Epithelial cell of proximal tubule (primary cell): Measurements from ENCODE around the gene MOB3B. TPM values are rescaled to one million over a fixed set of nuclear protein-coding genes. Genes with fewer than 3 reads are reported as not detected.

Experiments used
- DNase-seq: peaks from one replicate; pipeline ENCODE4 v3.0.0-alpha.2; 2011; ENCODE audit warnings: low read depth
- H3K4me3 ChIP-seq: 2 replicates; pipeline ENCODE4 v1.5.1; 2011; ENCODE audit warnings: low read depth, mild to moderate bottlenecking, low read length
- total RNA-seq: library from RNA; depleted of rRNA; stranded (reverse); fragments of >200 nt; gene quantifications from 2 replicates; pipeline ENCODE4 v1.2.3, GENCODE V29; 2015
- TF ChIP-seq, protein P1 (sequence below): conservative IDR thresholded peaks from 2 replicates; pipeline ENCODE4 v1.5.1; 2012; ENCODE audit warnings: low read depth, mild to moderate bottlenecking, low read length

Gene MOB3B
- total RNA-seq, 1 donor from 2014 or later = 2.9 TPM

DNA sequence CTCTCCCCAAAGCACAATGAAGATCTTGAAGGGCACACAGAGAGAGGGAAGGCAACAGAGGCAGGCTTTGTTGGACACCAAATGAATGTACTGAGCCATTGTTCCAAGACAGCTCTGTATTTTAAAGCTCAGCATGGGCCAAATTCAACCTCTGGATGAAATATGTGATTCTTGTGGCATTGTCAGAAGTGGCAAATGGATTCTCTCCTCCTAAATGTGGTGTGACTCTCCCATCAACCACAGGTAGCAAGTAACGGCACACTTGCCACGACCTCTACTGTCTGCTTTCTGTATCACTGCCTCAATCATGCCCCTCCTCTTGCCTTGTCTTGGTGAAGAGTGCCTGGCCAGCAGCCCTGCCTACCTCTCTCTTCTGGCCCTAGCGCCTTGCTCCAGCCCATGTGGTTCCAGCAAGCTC lies 6.1 kb upstream of the MOB3B start:
- TF ChIP-seq, protein P1, sequence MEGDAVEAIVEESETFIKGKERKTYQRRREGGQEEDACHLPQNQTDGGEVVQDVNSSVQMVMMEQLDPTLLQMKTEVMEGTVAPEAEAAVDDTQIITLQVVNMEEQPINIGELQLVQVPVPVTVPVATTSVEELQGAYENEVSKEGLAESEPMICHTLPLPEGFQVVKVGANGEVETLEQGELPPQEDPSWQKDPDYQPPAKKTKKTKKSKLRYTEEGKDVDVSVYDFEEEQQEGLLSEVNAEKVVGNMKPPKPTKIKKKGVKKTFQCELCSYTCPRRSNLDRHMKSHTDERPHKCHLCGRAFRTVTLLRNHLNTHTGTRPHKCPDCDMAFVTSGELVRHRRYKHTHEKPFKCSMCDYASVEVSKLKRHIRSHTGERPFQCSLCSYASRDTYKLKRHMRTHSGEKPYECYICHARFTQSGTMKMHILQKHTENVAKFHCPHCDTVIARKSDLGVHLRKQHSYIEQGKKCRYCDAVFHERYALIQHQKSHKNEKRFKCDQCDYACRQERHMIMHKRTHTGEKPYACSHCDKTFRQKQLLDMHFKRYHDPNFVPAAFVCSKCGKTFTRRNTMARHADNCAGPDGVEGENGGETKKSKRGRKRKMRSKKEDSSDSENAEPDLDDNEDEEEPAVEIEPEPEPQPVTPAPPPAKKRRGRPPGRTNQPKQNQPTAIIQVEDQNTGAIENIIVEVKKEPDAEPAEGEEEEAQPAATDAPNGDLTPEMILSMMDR = peak; percentile 18
- DNase-seq = no peak
- no peak overlapping the region for H3K4me3 ChIP-seq

DNA sequence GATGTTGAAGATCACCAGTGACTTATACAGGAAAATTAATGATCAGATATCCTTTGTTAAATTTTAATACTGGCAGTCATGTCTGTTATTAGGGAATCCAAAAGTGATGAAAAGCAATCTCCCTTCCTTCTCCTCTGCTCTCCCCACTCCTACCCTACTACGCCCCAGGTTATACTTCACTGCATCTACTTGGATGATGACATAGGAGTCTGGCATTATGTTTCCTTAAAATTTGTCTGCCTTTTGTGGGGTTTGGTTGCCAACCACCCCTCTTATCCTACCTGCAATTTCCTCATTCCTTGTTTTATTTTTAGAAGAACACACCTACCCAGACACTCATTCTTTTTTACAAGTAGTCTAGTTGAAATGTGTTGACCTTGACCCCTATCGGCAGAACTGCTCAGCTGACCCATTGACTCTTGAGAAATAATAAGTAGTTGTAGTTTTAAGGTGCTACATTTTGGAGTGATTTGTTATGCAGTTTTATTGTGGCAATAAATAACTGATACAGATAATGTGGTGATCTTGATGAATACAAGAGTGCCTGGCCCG lies 5.1 kb upstream of the MOB3B start:
- no peak for DNase-seq
- H3K4me3 ChIP-seq = no peak overlapping the region
- TF ChIP-seq, protein P1 = no peak

DNA sequence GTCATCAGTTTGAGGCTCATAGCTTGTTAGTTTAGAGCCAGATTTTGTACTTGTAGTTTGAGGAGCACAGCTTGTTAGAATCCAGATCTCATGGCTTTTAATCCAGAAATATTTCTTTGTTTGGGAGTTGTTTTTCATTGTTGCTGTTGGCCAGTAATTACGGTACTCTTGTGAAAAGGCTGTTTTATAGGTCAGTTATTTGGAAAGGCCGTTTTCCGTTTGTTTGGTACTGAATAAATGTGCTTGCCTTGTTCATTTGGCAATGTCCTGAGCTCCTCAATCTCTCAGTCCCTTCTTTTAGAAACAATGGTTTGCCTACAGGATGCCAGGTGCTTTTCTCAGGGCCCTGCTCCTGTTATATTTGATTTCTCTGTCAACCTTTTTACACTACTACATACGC lies 4.5 kb upstream of the MOB3B start:
- TF ChIP-seq, protein P1 = no peak
- no peak overlapping the region for H3K4me3 ChIP-seq
- no peak for DNase-seq

DNA sequence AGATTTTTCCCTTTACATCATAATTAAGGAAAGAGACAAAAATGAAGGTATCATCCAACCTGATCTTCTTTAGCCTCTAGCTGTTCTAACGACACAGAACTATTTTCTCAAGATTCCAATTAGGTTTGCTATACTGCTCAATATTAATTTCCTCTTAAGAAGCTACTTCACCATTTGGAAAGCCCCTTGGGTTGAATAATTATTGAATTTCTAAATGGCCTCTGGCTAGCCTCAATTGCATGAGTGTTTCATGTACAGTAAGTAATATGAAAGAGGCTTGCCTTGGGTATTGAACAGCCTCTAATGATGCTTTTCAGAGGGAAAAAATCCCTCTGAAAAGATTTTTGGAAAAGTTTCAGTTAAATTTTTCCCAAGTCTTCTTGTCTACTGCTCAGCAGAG lies 3.7 kb upstream of the MOB3B start:
- TF ChIP-seq, protein P1 = no peak
- H3K4me3 ChIP-seq = no peak overlapping the region
- DNase-seq = no peak

DNA sequence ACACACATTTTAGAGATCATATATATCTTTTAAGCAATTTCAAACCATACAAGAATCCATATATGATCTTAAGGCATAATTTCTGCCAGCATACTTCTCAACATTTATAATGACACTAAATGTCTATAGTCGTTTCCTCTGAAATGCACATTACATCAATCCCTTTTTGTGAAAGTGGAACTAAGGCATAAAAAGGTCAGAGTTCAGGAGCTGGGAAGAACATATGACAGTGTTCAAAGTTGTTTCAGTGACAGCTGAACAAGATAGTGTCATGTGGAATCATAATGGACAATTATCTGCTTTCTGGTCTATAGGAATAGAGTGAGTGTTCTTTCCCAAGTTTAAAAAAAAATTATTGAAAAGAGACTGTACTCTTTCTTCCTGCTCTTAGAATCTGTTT lies 2.4 kb upstream of the MOB3B start:
- TF ChIP-seq, protein P1 = no peak
- H3K4me3 ChIP-seq = no peak overlapping the region
- no peak for DNase-seq

DNA sequence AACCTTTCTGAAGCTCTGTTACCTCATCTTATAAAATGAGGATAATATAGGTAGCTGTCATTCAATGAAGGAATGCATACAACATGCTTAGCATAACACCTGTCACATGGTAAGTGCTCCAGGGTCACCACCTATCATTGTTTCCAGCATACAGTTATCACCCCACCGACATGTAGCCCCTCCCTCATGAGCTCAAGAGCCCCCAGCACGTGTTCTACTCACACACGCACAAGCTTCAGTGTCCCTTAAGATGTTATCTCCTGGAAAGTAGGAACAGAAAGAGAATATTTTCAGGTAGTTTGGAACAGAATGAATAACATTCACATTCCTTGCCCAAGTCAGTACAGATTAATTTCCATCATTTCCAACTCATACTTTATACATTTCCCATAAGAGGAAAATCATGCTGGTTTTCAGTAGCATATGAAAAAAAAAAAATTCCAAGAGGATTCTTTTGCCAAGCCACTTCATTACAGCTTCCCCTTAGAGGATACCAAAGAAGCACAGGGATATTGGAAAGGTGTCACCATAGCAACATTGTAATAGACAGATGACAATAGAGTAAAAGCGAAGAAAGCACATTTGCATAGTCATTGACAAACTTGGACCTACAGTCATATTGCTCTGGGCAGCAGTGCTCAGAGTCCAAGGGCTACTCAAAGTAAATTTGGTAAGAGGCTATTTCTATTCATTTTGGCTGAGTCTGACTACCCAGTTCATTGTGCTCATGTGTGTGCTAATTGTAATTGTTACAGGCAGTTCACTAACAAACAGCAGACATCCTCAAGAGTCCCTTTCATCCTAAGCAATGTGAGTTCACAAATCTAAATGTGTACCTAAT lies 1.5 kb upstream of the MOB3B start:
- no peak for DNase-seq

More for the DNA sequence above, 1.5 kb upstream of the MOB3B start:
- TF ChIP-seq, protein P1 = no peak
- no peak overlapping the region for H3K4me3 ChIP-seq
